CD4-positive, alpha-beta T cell (primary cell): ENCODE data around the gene HRH4. TPM values are rescaled to one million over a fixed set of nuclear protein-coding genes. Genes with fewer than 3 reads are reported as not detected.

Experiments
- ATAC-seq: fragments of 200-7000 bp; cut with Tn5 transposase; one replicate; pipeline ENCODE4 v1.10.0; 2022; ENCODE audit warnings: mild to moderate bottlenecking; ENCODE audit not compliant: poor library complexity
- CTCF ChIA-PET: fragments of 350-600 bp; sonication (Branson Sonifier 250); formaldehyde crosslinking; loops from one replicate; lab custom pipeline; 2021; ENCODE audit warnings: antibody characterized with exemption, inconsistent platforms; lab: Charles Lee
- POLR2A ChIA-PET: fragments of 350-600 bp; sonication (Branson Sonifier 250); formaldehyde crosslinking; loops from one replicate; lab custom pipeline; 2021; ENCODE audit warnings: antibody characterized with exemption, inconsistent platforms; lab: Charles Lee
- DNase-seq, 14 experiments: peaks; one replicate each; pipeline ENCODE4 v3.0.0-alpha.2; 2013 to 2020; ENCODE audit warnings: mixed read lengths in 2 of 14
- H3K27ac ChIP-seq, 2 donors: one replicate each; pipeline versions ENCODE4 v1.5.1 to v1.7.0; 2013; ENCODE audit warnings: low read length in 2 of 2, low read depth in 1 of 2, mild to moderate bottlenecking in 1 of 2
- H3K27me3 ChIP-seq, 2 experiments: 1 replicate in 1 of 2; 2 replicates in 1 of 2; pipeline versions ENCODE4 v1.6.1 to v1.7.0; 2013; ENCODE audit warnings: low read length in 2 of 2, control low read depth in 1 of 2, mild to moderate bottlenecking in 1 of 2, moderate library complexity in 1 of 2; ENCODE audit not compliant: insufficient read depth in 2 of 2, control insufficient read depth in 1 of 2
- H3K36me3 ChIP-seq: one replicate; pipeline ENCODE4 v1.6.1; 2013; ENCODE audit warnings: low read length, control low read depth; ENCODE audit not compliant: insufficient read depth
- H3K4me1 ChIP-seq: one replicate; pipeline ENCODE4 v1.6.1; 2013; ENCODE audit warnings: low read length, control low read depth; ENCODE audit not compliant: insufficient read depth
- H3K4me3 ChIP-seq: one replicate; pipeline ENCODE4 v1.5.1; 2013; ENCODE audit warnings: mild to moderate bottlenecking, low read length, moderate library complexity
- H3K9me3 ChIP-seq, 2 experiments: 1 replicate in 1 of 2; 2 replicates in 1 of 2; pipeline versions ENCODE4 v1.6.1 to v1.7.0; 2013; ENCODE audit warnings: low read length in 2 of 2, mild to moderate bottlenecking in 2 of 2, control low read depth in 1 of 2, moderate library complexity in 1 of 2; ENCODE audit not compliant: control insufficient read depth in 1 of 2, insufficient read depth in 1 of 2
- H3K27ac Mint-ChIP-seq: one replicate; pipeline ENCODE4 v1.8.0; 2020; ENCODE audit warnings: mixed read lengths
- H3K27me3 Mint-ChIP-seq: one replicate; pipeline ENCODE4 v1.8.0; 2021; ENCODE audit warnings: mixed read lengths
- H3K36me3 Mint-ChIP-seq: one replicate; pipeline ENCODE4 v1.8.0; 2021; ENCODE audit warnings: low read depth, mixed read lengths
- H3K4me1 Mint-ChIP-seq: one replicate; pipeline ENCODE4 v1.8.0; 2021; ENCODE audit warnings: low read depth, mixed read lengths
- H3K4me3 Mint-ChIP-seq: one replicate; pipeline ENCODE4 v1.8.0; 2020; ENCODE audit warnings: mild to moderate bottlenecking, mixed read lengths
- H3K9me3 Mint-ChIP-seq: one replicate; pipeline ENCODE4 v1.8.0; 2020; ENCODE audit warnings: mixed read lengths
- CTCF ChIP-seq: fragments of 200-600 bp; IDR thresholded peaks from one replicate; pipeline ENCODE4 v1.8.0; 2022; ENCODE audit warnings: antibody characterized with exemption, mild to moderate bottlenecking
- intact Hi-C, 2 experiments: fragments of 100-400 bp; cut with DNase I in 1 of 2; cut with micrococcal nuclease in 1 of 2; formaldehyde crosslinking; loops; one replicate each; pipeline versions ENCODE4 v1.15.1 to v1.9.0; 2023 to 2025; cut with DNase I, micrococcal nuclease
- total RNA-seq, 174 experiments: library from RNA in 2 of 174; stranded (reverse) in 2 of 174; gene quantifications; one replicate each; pipeline ENCODE4 v1.2.3 and lab custom pipeline; 2021 to 2026

The HRH4 gene
- total RNA-seq, 2 experiments from 2014 or later: 0.22 to 0.34 TPM

- no peak overlapping the region for H3K4me3 ChIP-seq
- ChIA-PET POLR2A (interaction anchor here (0.6 kb wide), 1 partner anchor 154 kb away, joined by 3 read pairs; no protein-coding TSS in a partner anchor), CTCF (no interaction called here)
- H3K9me3 Mint-ChIP-seq: peaks cover 7% of the 10 kb centered on the region
- ATAC-seq: no peak
- H3K9me3 ChIP-seq: peaks cover 0 to 5% of the 10 kb centered on the region in 2 experiments
- peaks cover 17% of the 10 kb centered on the region for H3K4me1 ChIP-seq
- peak overlapping the region; percentile 77 for H3K4me3 Mint-ChIP-seq
- intact Hi-C loops: loop anchor here in 1 of 2 experiments (5.0 to 10.0 kb wide), 2 partner anchors 36 to 844 kb away; partner anchors contain the start of gene NPC1
- no peaks in the 10 kb centered on the region for H3K36me3 ChIP-seq
- peaks cover 32% of the 10 kb centered on the region for H3K4me1 Mint-ChIP-seq
- peaks cover 0 to 4% of the 10 kb centered on the region in 2 experiments for H3K27me3 ChIP-seq
- no peak for DNase-seq
- peaks cover 10% of the 10 kb centered on the region for H3K27me3 Mint-ChIP-seq
- H3K27ac ChIP-seq: no peak overlapping the region
- TF ChIP-seq CTCF: no peak
- peaks cover 36% of the 10 kb centered on the region for H3K36me3 Mint-ChIP-seq
- no peak overlapping the region for H3K27ac Mint-ChIP-seq
Measured at GRCh38 chr18:24428709-24429108, 31.7 kb upstream of the HRH4 start.

- peaks cover 6% of the 10 kb centered on the region for H3K27me3 Mint-ChIP-seq
- ATAC-seq: no peak
- intact Hi-C loops: loop anchor here in 1 of 2 experiments (5.0 to 10.0 kb wide), 2 partner anchors 37 to 844 kb away; partner anchors contain the start of gene NPC1
- H3K4me1 ChIP-seq: peaks cover 17% of the 10 kb centered on the region
- H3K36me3 Mint-ChIP-seq: peaks cover 36% of the 10 kb centered on the region
- TF ChIP-seq CTCF: no peak
- ChIA-PET CTCF (no interaction called here), POLR2A (no interaction called here)
- no peak overlapping the region for H3K27ac Mint-ChIP-seq
- H3K27ac ChIP-seq: no peak overlapping the region
- H3K36me3 ChIP-seq: no peaks in the 10 kb centered on the region
- H3K4me3 ChIP-seq: no peak overlapping the region
- peaks cover 32% of the 10 kb centered on the region for H3K4me1 Mint-ChIP-seq
- no peak for DNase-seq
- H3K4me3 Mint-ChIP-seq: no peak overlapping the region
- H3K9me3 ChIP-seq: peaks cover 0 to 5% of the 10 kb centered on the region in 2 experiments
- H3K9me3 Mint-ChIP-seq: peaks cover 7% of the 10 kb centered on the region
- peaks cover 0 to 3% of the 10 kb centered on the region in 2 experiments for H3K27me3 ChIP-seq
Measured at GRCh38 chr18:24429188-24429587, 31.2 kb upstream of the HRH4 start.

GRCh38 chr18:24432618-24433017 is 27.8 kb upstream of the HRH4 start:
- Mint-ChIP-seq H3K9me3 (no peaks in the 10 kb centered on the region), H3K36me3 (peaks cover 37% of the 10 kb centered on the region), H3K27me3 (no peaks in the 10 kb centered on the region), H3K27ac (no peak overlapping the region), H3K4me3 (no peak overlapping the region), H3K4me1 (peaks cover 15% of the 10 kb centered on the region)
- no peak overlapping the region for H3K4me3 ChIP-seq
- CTCF ChIA-PET: no interaction called here
- TF ChIP-seq CTCF: no peak
- H3K4me1 ChIP-seq: peaks cover 1% of the 10 kb centered on the region
- no peaks in the 10 kb centered on the region for H3K9me3 ChIP-seq
- intact Hi-C loops: no loop called here
- H3K27ac ChIP-seq: no peak overlapping the region
- no peaks in the 10 kb centered on the region for H3K27me3 ChIP-seq
- POLR2A ChIA-PET: no interaction called here
- DNase-seq (no peak), ATAC-seq (no peak)
- H3K36me3 ChIP-seq: peaks cover 5% of the 10 kb centered on the region
